ENCODE measurements around the gene CEACAM1. TPM values are rescaled to one million over a fixed set of nuclear protein-coding genes. Genes with fewer than 3 reads are reported as not detected.
"Not testable (repeated sequence)": the region's sequence is repeated elsewhere in the genome, so short reads cannot be mapped to it uniquely, and the experiment has no call there.

CEACAM1 gene
- total RNA-seq, 1 donor from 2014 or later, result 38.8 TPM

- DNase-seq (ENCODE audit: extremely low read depth, low read depth, low spot score), result no peak
Observed at GRCh38 chr19:42512743-42513304, 15.5 kb downstream of the CEACAM1 start.

- no peak for DNase-seq (ENCODE audit: extremely low read depth, low read depth, low spot score)
Observed at GRCh38 chr19:42512130-42512636, 16.1 kb downstream of the CEACAM1 start.

GRCh38 chr19:42511340-42511739, 16.9 kb downstream of the CEACAM1 start:
- no peak for DNase-seq (ENCODE audit: extremely low read depth, low read depth, low spot score)

- no peak for DNase-seq (ENCODE audit: extremely low read depth, low read depth, low spot score)
Observed at GRCh38 chr19:42508892-42509444, 19.3 kb downstream of the CEACAM1 start.

- DNase-seq (ENCODE audit: extremely low read depth, low read depth, low spot score), result no peak
Observed at GRCh38 chr19:42505066-42505465, 23.2 kb downstream of the CEACAM1 start.

- no peak for DNase-seq (ENCODE audit: extremely low read depth, low read depth, low spot score)
Observed at GRCh38 chr19:42501733-42502132, 26.5 kb downstream of the CEACAM1 start.

- not testable (repeated sequence) for DNase-seq (ENCODE audit: extremely low read depth, low read depth, low spot score)
Observed at GRCh38 chr19:42501243-42501642, 27.0 kb downstream of the CEACAM1 start.

GRCh38 chr19:42498169-42498757, 30.0 kb downstream of the CEACAM1 start:
- no peak for DNase-seq (ENCODE audit: extremely low read depth, low read depth, low spot score)

- DNase-seq (ENCODE audit: extremely low read depth, low read depth, low spot score), result no peak
Observed at GRCh38 chr19:42497492-42498168, 30.7 kb downstream of the CEACAM1 start.

- DNase-seq (ENCODE audit: extremely low read depth, low read depth, low spot score), result no peak
Observed at GRCh38 chr19:42496460-42497133, 31.7 kb downstream of the CEACAM1 start.

GRCh38 chr19:42495663-42496062, 32.6 kb downstream of the CEACAM1 start:
- no peak for DNase-seq (ENCODE audit: extremely low read depth, low read depth, low spot score)

GRCh38 chr19:42494321-42494720, 34.0 kb downstream of the CEACAM1 start:
- DNase-seq (ENCODE audit: extremely low read depth, low read depth, low spot score), result no peak

GRCh38 chr19:42488783-42489521, 39.3 kb downstream of the CEACAM1 start:
- no peak for DNase-seq (ENCODE audit: extremely low read depth, low read depth, low spot score)

- no peak for DNase-seq (ENCODE audit: extremely low read depth, low read depth, low spot score)
Observed at GRCh38 chr19:42487798-42488178, 40.5 kb downstream of the CEACAM1 start.

GRCh38 chr19:42487032-42487797, 41.1 kb downstream of the CEACAM1 start:
- no peak for DNase-seq (ENCODE audit: extremely low read depth, low read depth, low spot score)

- not testable (repeated sequence) for DNase-seq (ENCODE audit: extremely low read depth, low read depth, low spot score)
Observed at GRCh38 chr19:42485036-42485435, 43.2 kb downstream of the CEACAM1 start.

GRCh38 chr19:42480335-42481095, 47.8 kb downstream of the CEACAM1 start:
- DNase-seq (ENCODE audit: extremely low read depth, low read depth, low spot score), result no peak

- no peak for DNase-seq (ENCODE audit: extremely low read depth, low read depth, low spot score)
Observed at GRCh38 chr19:42479736-42480135, 48.5 kb downstream of the CEACAM1 start.

GRCh38 chr19:42478765-42479311, 49.4 kb downstream of the CEACAM1 start:
- DNase-seq (ENCODE audit: extremely low read depth, low read depth, low spot score), result no peak
